Panc1 (cell line): ENCODE measurements around the gene TBX2. TPM values are rescaled to one million over a fixed set of nuclear protein-coding genes. Genes with fewer than 3 reads are reported as not detected.
"Not testable (repeated sequence)": the region's sequence is repeated elsewhere in the genome, so short reads cannot be mapped to it uniquely, and the experiment has no call there.

Experiments used
- ATAC-seq: fragments of 200-7000 bp; cut with Tn5 transposase; 2 replicates; pipeline ENCODE4 v1.9.1; 2020; ENCODE audit warnings: mild to moderate bottlenecking, moderate library complexity
- BruUV-seq: library from RNA; stranded (reverse); fragments of 400-500 nt; replicated peaks from 2 replicates; lab custom pipeline; 2021; lab: Mats Ljungman, UMichigan
- CTCF ChIA-PET: fragments of 300-600 bp; sonication (Branson Sonifier 250); formaldehyde crosslinking; loops from one replicate; lab custom pipeline; 2022; ENCODE audit warnings: antibody characterized with exemption; lab: Charles Lee
- POLR2A ChIA-PET: fragments of 300-600 bp; sonication (Branson Sonifier 250); formaldehyde crosslinking; loops from one replicate; lab custom pipeline; 2022; ENCODE audit warnings: antibody characterized with exemption; lab: Charles Lee
- DNase-seq: peaks from one replicate; pipeline ENCODE4 v3.0.0-alpha.2; 2010; ENCODE audit warnings: low read depth, low spot score
- H3K27ac ChIP-seq: 2 replicates; pipeline ENCODE4 v1.5.1; 2011; ENCODE audit warnings: mild to moderate bottlenecking, low read length, inconsistent platforms
- H3K27me3 ChIP-seq: fragments of 200-500 bp; sonication (Bioruptor generic); 2 replicates; pipeline ENCODE4 v1.6.0; 2014; ENCODE audit warnings: low read length, inconsistent platforms; ENCODE audit not compliant: control insufficient read depth, insufficient read depth
- H3K36me3 ChIP-seq: fragments of 200-500 bp; sonication (Bioruptor generic); 2 replicates; pipeline ENCODE4 v1.5.1; 2014; ENCODE audit warnings: inconsistent platforms, mild to moderate bottlenecking, low read length, moderate library complexity; ENCODE audit not compliant: control insufficient read depth, insufficient read depth
- H3K4me1 ChIP-seq: 2 replicates; pipeline ENCODE4 v1.5.1; 2011; ENCODE audit warnings: inconsistent platforms, mild to moderate bottlenecking, low read length, moderate library complexity; ENCODE audit not compliant: control insufficient read depth, insufficient read depth
- H3K4me3 ChIP-seq, 2 experiments: 2 replicates each; pipeline ENCODE4 v1.5.1; 2011 to 2012; ENCODE audit warnings: low read depth in 2 of 2, low read length in 2 of 2, mild to moderate bottlenecking in 2 of 2, inconsistent platforms in 1 of 2, moderate library complexity in 1 of 2
- H3K9me3 ChIP-seq: fragments of 200-500 bp; sonication (Bioruptor generic); 2 replicates; pipeline ENCODE4 v1.5.1; 2014; ENCODE audit warnings: low read depth, mild to moderate bottlenecking, inconsistent platforms, low read length, moderate library complexity; ENCODE audit not compliant: control insufficient read depth, insufficient read depth
- POLR2AphosphoS5 ChIP-seq: IDR thresholded peaks from 2 replicates; pipeline ENCODE4 v1.6.1; 2012; ENCODE audit warnings: mild to moderate bottlenecking, low read depth, low read length, moderate library complexity
- REST ChIP-seq, 2 experiments: IDR thresholded peaks; 2 replicates each; pipeline ENCODE4 v1.6.1; 2011 to 2012; ENCODE audit warnings: low read depth in 2 of 2, control low read depth in 1 of 2, low read length in 1 of 2, mild to moderate bottlenecking in 1 of 2, moderate library complexity in 1 of 2; ENCODE audit not compliant: insufficient read depth in 1 of 2
- SIN3A ChIP-seq: IDR thresholded peaks from 2 replicates; pipeline ENCODE4 v1.6.1; 2012; ENCODE audit warnings: low read depth, mild to moderate bottlenecking, low read length, moderate library complexity, borderline replicate concordance; ENCODE audit not compliant: insufficient read depth
- TCF7L2 ChIP-seq: IDR thresholded peaks from 2 replicates; pipeline ENCODE4 v1.6.1; 2011; ENCODE audit warnings: mild to moderate bottlenecking, low read depth, low read length, inconsistent platforms
- in situ Hi-C: cut with HindIII; loops from 2 replicates; pipeline ENCODE4 v1.10.0; 2016; ENCODE audit warnings: low sequenced_read_pairs, low pct_unique_long_range_greater_than_20kb
- intact Hi-C: fragments of 100-400 bp; cut with micrococcal nuclease; formaldehyde crosslinking; loops from one replicate; pipeline ENCODE4 v1.10.0; 2022; ENCODE audit not compliant: unreplicated experiment
- total RNA-seq: library from RNA; stranded (reverse); gene quantifications from one replicate; pipeline ENCODE4 v1.2.1, GENCODE V29; 2021; ENCODE audit not compliant: unreplicated experiment
- TF ChIP-seq, protein P1 (sequence below): fragments of 450-650 bp; IDR thresholded peaks from 2 replicates; pipeline ENCODE4 v1.5.1; 2017; ENCODE audit warnings: mild to moderate bottlenecking

TBX2 gene
- total RNA-seq, 1 experiment from 2014 or later, result 35.6 TPM

DNA sequence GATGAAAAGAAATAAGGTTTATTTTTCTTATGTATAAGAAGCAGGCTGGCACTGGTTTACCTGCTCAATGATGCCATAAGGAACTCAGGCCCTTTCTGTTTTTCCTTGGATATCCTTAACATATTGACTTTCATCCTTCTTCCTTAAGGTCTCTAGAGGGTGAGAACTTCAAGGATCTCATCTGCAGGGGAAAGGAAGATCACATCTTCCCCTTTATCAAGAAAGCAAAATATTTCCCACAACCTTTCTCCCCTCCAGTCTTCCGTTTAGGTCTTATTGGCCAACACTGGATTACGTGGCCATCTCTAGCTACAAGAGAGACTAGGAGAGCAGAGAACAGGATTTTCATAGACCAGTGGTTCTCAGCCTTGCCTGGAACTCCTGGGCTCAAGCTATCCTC is 48.4 kb downstream of the TBX2 start:
- ChIA-PET POLR2A (interaction anchor here (0.6 kb wide), 2 partner anchors 181 to 1099 kb away, joined by 3 read pairs; no protein-coding TSS in a partner anchor), CTCF (interaction anchor here (0.5 to 0.6 kb wide), 3 partner anchors 28 to 109 kb away, joined by 3 to 8 read pairs (median 4); no protein-coding TSS in a partner anchor)
- ATAC-seq (no peak), DNase-seq (no peak)
- TF ChIP-seq POLR2AphosphoS5, result no peak
- TF ChIP-seq REST (IDR thresholded peaks at IDR 0.05; ENCODE audit: insufficient read depth in 1 of 2, low read depth in 2 of 2, low read length in 1 of 2), result no peak
- TF ChIP-seq, protein P1, sequence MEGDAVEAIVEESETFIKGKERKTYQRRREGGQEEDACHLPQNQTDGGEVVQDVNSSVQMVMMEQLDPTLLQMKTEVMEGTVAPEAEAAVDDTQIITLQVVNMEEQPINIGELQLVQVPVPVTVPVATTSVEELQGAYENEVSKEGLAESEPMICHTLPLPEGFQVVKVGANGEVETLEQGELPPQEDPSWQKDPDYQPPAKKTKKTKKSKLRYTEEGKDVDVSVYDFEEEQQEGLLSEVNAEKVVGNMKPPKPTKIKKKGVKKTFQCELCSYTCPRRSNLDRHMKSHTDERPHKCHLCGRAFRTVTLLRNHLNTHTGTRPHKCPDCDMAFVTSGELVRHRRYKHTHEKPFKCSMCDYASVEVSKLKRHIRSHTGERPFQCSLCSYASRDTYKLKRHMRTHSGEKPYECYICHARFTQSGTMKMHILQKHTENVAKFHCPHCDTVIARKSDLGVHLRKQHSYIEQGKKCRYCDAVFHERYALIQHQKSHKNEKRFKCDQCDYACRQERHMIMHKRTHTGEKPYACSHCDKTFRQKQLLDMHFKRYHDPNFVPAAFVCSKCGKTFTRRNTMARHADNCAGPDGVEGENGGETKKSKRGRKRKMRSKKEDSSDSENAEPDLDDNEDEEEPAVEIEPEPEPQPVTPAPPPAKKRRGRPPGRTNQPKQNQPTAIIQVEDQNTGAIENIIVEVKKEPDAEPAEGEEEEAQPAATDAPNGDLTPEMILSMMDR, result no peak
- Histone ChIP-seq H3K36me3 (no peaks in the 10 kb centered on the region), H3K4me1 (peaks cover 4% of the 10 kb centered on the region; the same call in 1 of the 2 replicates), H3K9me3 (no peaks in the 10 kb centered on the region), H3K4me3 (no peak overlapping the region), H3K27ac (no peak overlapping the region), H3K27me3 (no peaks in the 10 kb centered on the region)
- no TSS peak for BruUV-seq
- intact Hi-C loops, result no loop called here
- in situ Hi-C loops, result no loop called here

GRCh38 chr17:61449140-61449539 is 49.5 kb downstream of the TBX2 start:
- BruUV-seq, H3K4me1 ChIP-seq, H3K27me3 ChIP-seq, H3K27ac ChIP-seq, in situ Hi-C loops, CTCF ChIA-PET, H3K4me3 ChIP-seq, DNase-seq, ATAC-seq, POLR2A ChIA-PET, H3K36me3 ChIP-seq, intact Hi-C loops, H3K9me3 ChIP-seq: not testable (repeated sequence)

- DNase-seq, result no peak
- Histone ChIP-seq H3K4me3 (no peak overlapping the region), H3K4me1 (peaks cover 4% of the 10 kb centered on the region; the same call in 1 of the 2 replicates), H3K27ac (no peak overlapping the region), H3K27me3 (no peaks in the 10 kb centered on the region), H3K36me3 (no peaks in the 10 kb centered on the region), H3K9me3 (no peaks in the 10 kb centered on the region)
- no TSS peak for BruUV-seq
- ChIA-PET CTCF (interaction anchor here (0.6 kb wide), 1 partner anchor 287 kb away, joined by 4 read pairs; no protein-coding TSS in a partner anchor), POLR2A (no interaction called here)
- TF ChIP-seq, protein P1, result no peak
- TF ChIP-seq TCF7L2 (no peak), SIN3A (no peak), POLR2AphosphoS5 (no peak), REST (IDR thresholded peaks at IDR 0.05; ENCODE audit: insufficient read depth in 1 of 2, low read depth in 2 of 2, low read length in 1 of 2) (no peak)
- in situ Hi-C loops (no loop called here), intact Hi-C loops (no loop called here)
- ATAC-seq, result no peak
Observed at GRCh38 chr17:61449707-61450640, 50.3 kb downstream of the TBX2 start.
